Neural cell (in vitro differentiated cells): ENCODE results near the gene PCP4. TPM values are rescaled to one million over a fixed set of nuclear protein-coding genes. Genes with fewer than 3 reads are reported as not detected.

Experiments used
- H2AFZ ChIP-seq: fragments of 200-600, 300-800 bp; sonication (generic), shearing (Covaris generic); 2 replicates; pipeline ENCODE4 v1.6.0; 2014; ENCODE audit warnings: low read depth, mild to moderate bottlenecking, antibody characterized with exemption, low read length, moderate library complexity
- H3F3A ChIP-seq: fragments of 200-600 bp; shearing (Covaris generic); 2 replicates; pipeline ENCODE4 v1.6.1; 2016; ENCODE audit warnings: mild to moderate bottlenecking, moderate library complexity, mixed read lengths, antibody characterized with exemption, low read length; ENCODE audit not compliant: insufficient read depth, poor library complexity, severe bottlenecking
- H3K27ac ChIP-seq: fragments of 200-600, 300-800 bp; sonication (generic), shearing (Covaris generic); 2 replicates; pipeline ENCODE4 v1.5.1; 2014; ENCODE audit warnings: mild to moderate bottlenecking, low read length, moderate library complexity
- H3K27me3 ChIP-seq: fragments of 300-800, 200-600 bp; sonication (generic), shearing (Covaris generic); 2 replicates; pipeline ENCODE4 v1.6.0; 2014; ENCODE audit warnings: mild to moderate bottlenecking, low read depth, low read length, moderate library complexity; ENCODE audit not compliant: insufficient read depth
- H3K36me3 ChIP-seq: fragments of 300-800, 200-600 bp; sonication (generic), shearing (Covaris generic); 2 replicates; pipeline ENCODE4 v1.5.1; 2014; ENCODE audit warnings: mild to moderate bottlenecking, antibody characterized with exemption, low read length, moderate library complexity; ENCODE audit not compliant: insufficient read depth
- H3K4me2 ChIP-seq: fragments of 300-800, 200-600 bp; sonication (generic), shearing (Covaris generic); 2 replicates; pipeline ENCODE4 v1.6.0; 2014; ENCODE audit warnings: mild to moderate bottlenecking, low read length
- H3K4me3 ChIP-seq: fragments of 300-800, 200-600 bp; sonication (generic), shearing (Covaris generic); 2 replicates; pipeline ENCODE4 v1.5.1; 2014; ENCODE audit warnings: mild to moderate bottlenecking, low read length, moderate library complexity
- H3K79me2 ChIP-seq: fragments of 200-600 bp; shearing (Covaris generic); replicated peaks from 2 replicates; pipeline ENCODE4 v1.6.0; 2014; ENCODE audit warnings: mild to moderate bottlenecking, low read length, moderate library complexity; ENCODE audit not compliant: insufficient read depth
- H3K9ac ChIP-seq: fragments of 300-800, 200-600 bp; sonication (generic), shearing (Covaris generic); 2 replicates; pipeline ENCODE4 v1.6.1; 2016; ENCODE audit warnings: mild to moderate bottlenecking, low read length, mixed read lengths
- H3K9me2 ChIP-seq: fragments of 200-600 bp; shearing (Covaris generic); 2 replicates; pipeline ENCODE4 v1.6.1; 2016; ENCODE audit warnings: mild to moderate bottlenecking, low read length, mixed read lengths; ENCODE audit not compliant: insufficient read depth
- H3K9me3 ChIP-seq: fragments of 200-600, 300-800 bp; sonication (generic), shearing (Covaris generic); 2 replicates; pipeline ENCODE4 v1.6.1; 2016; ENCODE audit warnings: mild to moderate bottlenecking, mixed run types, low read length, moderate library complexity, mixed read lengths
- H4K20me1 ChIP-seq: fragments of 200-600 bp; shearing (Covaris generic); 2 replicates; pipeline ENCODE4 v1.6.1; 2016; ENCODE audit warnings: mild to moderate bottlenecking, mixed run types; ENCODE audit not compliant: insufficient read depth
- EP300 ChIP-seq: fragments of 450-650 bp; conservative IDR thresholded peaks from 2 replicates; pipeline ENCODE4 v1.6.1; 2014; ENCODE audit warnings: antibody characterized with exemption, mild to moderate bottlenecking, moderate library complexity; ENCODE audit not compliant: poor library complexity, severe bottlenecking
- EZH2 ChIP-seq: fragments of 200-600, 300-800 bp; shearing (Covaris generic), sonication (generic); IDR thresholded peaks from 2 replicates; pipeline ENCODE4 v1.6.1; 2014; ENCODE audit warnings: antibody characterized with exemption, low read length, borderline replicate concordance, mild to moderate bottlenecking; ENCODE audit not compliant: insufficient read depth, poor library complexity, severe bottlenecking
- MXI1 ChIP-seq: fragments of 450-650 bp; conservative IDR thresholded peaks from 2 replicates; pipeline ENCODE4 v1.6.1; 2014; ENCODE audit warnings: antibody characterized with exemption, mild to moderate bottlenecking; ENCODE audit not compliant: poor library complexity, severe bottlenecking
- POLR2AphosphoS5 ChIP-seq: IDR thresholded peaks from 2 replicates; pipeline ENCODE4 v1.6.1; 2012
- RAD21 ChIP-seq: fragments of 450-650 bp; conservative IDR thresholded peaks from 2 replicates; pipeline ENCODE4 v1.6.1; 2014; ENCODE audit warnings: antibody characterized with exemption, mild to moderate bottlenecking, moderate library complexity
- SMC3 ChIP-seq: fragments of 450-650 bp; conservative IDR thresholded peaks from 2 replicates; pipeline ENCODE4 v1.6.1; 2014; ENCODE audit warnings: antibody characterized with exemption, mild to moderate bottlenecking, moderate library complexity; ENCODE audit not compliant: poor library complexity
- TAF1 ChIP-seq: IDR thresholded peaks from 2 replicates; pipeline ENCODE4 v1.6.1; 2012; ENCODE audit warnings: low read depth
- polyA plus RNA-seq: library from polyadenylated mRNA; depleted of rRNA; stranded (reverse); fragments of >200 nt; gene quantifications from 2 replicates; pipeline ENCODE4 v1.2.3, GENCODE V29; 2014
- TF ChIP-seq, protein P1 (sequence below): IDR thresholded peaks from 2 replicates; pipeline ENCODE4 v1.6.1; 2012; ENCODE audit warnings: borderline replicate concordance
- TF ChIP-seq, protein P2 (sequence below): fragments of 450-650 bp; IDR thresholded peaks from 2 replicates; pipeline ENCODE4 v1.5.1; 2014; ENCODE audit warnings: antibody characterized with exemption, mild to moderate bottlenecking, moderate library complexity; ENCODE audit not compliant: poor library complexity, severe bottlenecking

Gene PCP4
- polyA plus RNA-seq, 1 donor from 2014 or later = 10.1 TPM

DNA sequence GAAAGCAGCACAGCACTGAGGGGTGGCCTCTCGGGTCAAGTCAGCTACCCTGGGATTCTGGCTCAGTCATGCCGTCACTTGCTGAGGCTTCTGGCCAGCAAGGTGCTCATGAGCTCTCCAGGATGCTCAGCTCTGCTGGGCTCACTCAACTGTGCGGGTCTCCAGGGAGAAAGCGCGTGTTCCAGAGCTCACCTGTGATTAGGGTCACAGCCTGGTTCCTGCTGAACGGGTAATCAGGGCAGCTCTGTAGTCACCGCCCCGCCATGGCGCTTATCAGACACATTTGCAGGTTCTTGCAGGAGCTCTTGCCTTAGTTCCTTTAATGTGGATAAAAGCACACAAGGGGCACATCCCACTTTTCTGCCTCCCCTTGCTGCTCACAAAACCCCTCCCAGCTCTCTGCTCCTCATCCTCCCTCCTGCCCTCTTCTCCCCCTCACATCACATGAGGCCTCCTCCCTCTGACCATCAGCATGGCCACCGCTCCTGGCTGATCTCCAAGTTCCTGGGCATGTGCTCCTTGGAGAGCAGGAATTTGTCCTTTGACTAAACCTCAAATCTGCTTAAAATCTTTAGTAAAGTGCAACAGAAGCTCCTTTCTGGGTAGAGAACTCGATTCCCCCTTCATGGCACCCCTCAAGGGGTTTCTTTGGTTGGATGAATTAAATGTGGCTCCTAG, 2.0 kb downstream of the PCP4 start:
- Histone ChIP-seq H3K27ac (no peak overlapping the region), H4K20me1 (no peaks in the 10 kb centered on the region), H3K9ac (no peak overlapping the region), H3K9me3 (no peaks in the 10 kb centered on the region), H3K27me3 (no peaks in the 10 kb centered on the region), H3K36me3 (no peaks in the 10 kb centered on the region), H3K4me3 (no peak overlapping the region), H3F3A (no peaks in the 10 kb centered on the region), H3K9me2 (no peaks in the 10 kb centered on the region), H3K79me2 (no peaks in the 10 kb centered on the region), H3K4me2 (no peak overlapping the region), H2AFZ (no peak overlapping the region)
- TF ChIP-seq MXI1 (no peak), POLR2AphosphoS5 (no peak), SMC3 (no peak), RAD21 (no peak), TAF1 (no peak), EP300 (no peak), EZH2 (no peak)
- TF ChIP-seq, protein P1, sequence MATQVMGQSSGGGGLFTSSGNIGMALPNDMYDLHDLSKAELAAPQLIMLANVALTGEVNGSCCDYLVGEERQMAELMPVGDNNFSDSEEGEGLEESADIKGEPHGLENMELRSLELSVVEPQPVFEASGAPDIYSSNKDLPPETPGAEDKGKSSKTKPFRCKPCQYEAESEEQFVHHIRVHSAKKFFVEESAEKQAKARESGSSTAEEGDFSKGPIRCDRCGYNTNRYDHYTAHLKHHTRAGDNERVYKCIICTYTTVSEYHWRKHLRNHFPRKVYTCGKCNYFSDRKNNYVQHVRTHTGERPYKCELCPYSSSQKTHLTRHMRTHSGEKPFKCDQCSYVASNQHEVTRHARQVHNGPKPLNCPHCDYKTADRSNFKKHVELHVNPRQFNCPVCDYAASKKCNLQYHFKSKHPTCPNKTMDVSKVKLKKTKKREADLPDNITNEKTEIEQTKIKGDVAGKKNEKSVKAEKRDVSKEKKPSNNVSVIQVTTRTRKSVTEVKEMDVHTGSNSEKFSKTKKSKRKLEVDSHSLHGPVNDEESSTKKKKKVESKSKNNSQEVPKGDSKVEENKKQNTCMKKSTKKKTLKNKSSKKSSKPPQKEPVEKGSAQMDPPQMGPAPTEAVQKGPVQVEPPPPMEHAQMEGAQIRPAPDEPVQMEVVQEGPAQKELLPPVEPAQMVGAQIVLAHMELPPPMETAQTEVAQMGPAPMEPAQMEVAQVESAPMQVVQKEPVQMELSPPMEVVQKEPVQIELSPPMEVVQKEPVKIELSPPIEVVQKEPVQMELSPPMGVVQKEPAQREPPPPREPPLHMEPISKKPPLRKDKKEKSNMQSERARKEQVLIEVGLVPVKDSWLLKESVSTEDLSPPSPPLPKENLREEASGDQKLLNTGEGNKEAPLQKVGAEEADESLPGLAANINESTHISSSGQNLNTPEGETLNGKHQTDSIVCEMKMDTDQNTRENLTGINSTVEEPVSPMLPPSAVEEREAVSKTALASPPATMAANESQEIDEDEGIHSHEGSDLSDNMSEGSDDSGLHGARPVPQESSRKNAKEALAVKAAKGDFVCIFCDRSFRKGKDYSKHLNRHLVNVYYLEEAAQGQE = no peak
- TF ChIP-seq, protein P2, sequence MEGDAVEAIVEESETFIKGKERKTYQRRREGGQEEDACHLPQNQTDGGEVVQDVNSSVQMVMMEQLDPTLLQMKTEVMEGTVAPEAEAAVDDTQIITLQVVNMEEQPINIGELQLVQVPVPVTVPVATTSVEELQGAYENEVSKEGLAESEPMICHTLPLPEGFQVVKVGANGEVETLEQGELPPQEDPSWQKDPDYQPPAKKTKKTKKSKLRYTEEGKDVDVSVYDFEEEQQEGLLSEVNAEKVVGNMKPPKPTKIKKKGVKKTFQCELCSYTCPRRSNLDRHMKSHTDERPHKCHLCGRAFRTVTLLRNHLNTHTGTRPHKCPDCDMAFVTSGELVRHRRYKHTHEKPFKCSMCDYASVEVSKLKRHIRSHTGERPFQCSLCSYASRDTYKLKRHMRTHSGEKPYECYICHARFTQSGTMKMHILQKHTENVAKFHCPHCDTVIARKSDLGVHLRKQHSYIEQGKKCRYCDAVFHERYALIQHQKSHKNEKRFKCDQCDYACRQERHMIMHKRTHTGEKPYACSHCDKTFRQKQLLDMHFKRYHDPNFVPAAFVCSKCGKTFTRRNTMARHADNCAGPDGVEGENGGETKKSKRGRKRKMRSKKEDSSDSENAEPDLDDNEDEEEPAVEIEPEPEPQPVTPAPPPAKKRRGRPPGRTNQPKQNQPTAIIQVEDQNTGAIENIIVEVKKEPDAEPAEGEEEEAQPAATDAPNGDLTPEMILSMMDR = no peak

DNA sequence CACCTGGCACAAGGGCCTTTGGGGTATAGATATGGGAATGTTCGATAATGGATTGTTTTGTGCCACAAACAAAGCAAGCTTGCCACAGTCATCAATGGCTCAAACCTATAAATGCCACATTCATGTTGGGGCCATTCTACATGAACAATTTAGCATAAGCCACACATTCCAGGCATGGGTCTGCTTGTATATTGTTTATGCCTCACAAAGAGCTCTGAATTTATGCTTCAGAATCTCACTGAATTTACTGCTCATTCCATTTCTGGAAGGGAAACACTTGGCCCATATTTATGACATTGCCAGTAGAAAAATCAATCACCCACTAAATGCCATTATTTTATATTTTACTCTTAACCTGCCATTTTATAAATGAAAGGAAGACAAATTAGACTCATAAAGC, 6.4 kb downstream of the PCP4 start:
- no peak for TF ChIP-seq TAF1
- TF ChIP-seq, protein P2 = no peak
- TF ChIP-seq EP300 = no peak
- TF ChIP-seq, protein P1 = no peak
- no peak for TF ChIP-seq MXI1
- TF ChIP-seq EZH2 = no peak
- no peak for TF ChIP-seq POLR2AphosphoS5
- no peak for TF ChIP-seq RAD21
- no peak for TF ChIP-seq SMC3

More for the DNA sequence above, 6.4 kb downstream of the PCP4 start:
- no peaks in the 10 kb centered on the region for H3K9me2 ChIP-seq
- H3K27me3 ChIP-seq = no peaks in the 10 kb centered on the region
- no peaks in the 10 kb centered on the region for H3K36me3 ChIP-seq
- no peak overlapping the region for H3K4me2 ChIP-seq
- no peak overlapping the region for H3K4me3 ChIP-seq
- H3K79me2 ChIP-seq = no peaks in the 10 kb centered on the region
- no peaks in the 10 kb centered on the region for H3K9me3 ChIP-seq
- H4K20me1 ChIP-seq = no peaks in the 10 kb centered on the region
- no peak overlapping the region for H3K9ac ChIP-seq
- H2AFZ ChIP-seq = no peak overlapping the region
- H3F3A ChIP-seq = no peaks in the 10 kb centered on the region
- no peak overlapping the region for H3K27ac ChIP-seq
